Left renal cortex interstitium (tissue), 4 donors: ENCODE data around the gene CHST7. TPM values are rescaled to one million over a fixed set of nuclear protein-coding genes. Genes with fewer than 3 reads are reported as not detected.

Experiments
- DNase-seq, 4 donors: peaks; one replicate each; pipeline ENCODE4 v3.0.0-alpha.2; 2013; ENCODE audit warnings: low read depth in 4 of 4, low spot score in 2 of 4, missing footprints in 1 of 4
- polyA plus RNA-seq, 4 donors: library from polyadenylated mRNA; unstranded; fragments of 120-200 nt; gene quantifications; one replicate each; pipeline ENCODE4 v1.2.1, GENCODE V29; 2013; ENCODE audit not compliant: insufficient read length in 4 of 4

Gene CHST7
- polyA plus RNA-seq, 4 donors, result 1.9 to 3.0 (median 2.4) TPM

DNA sequence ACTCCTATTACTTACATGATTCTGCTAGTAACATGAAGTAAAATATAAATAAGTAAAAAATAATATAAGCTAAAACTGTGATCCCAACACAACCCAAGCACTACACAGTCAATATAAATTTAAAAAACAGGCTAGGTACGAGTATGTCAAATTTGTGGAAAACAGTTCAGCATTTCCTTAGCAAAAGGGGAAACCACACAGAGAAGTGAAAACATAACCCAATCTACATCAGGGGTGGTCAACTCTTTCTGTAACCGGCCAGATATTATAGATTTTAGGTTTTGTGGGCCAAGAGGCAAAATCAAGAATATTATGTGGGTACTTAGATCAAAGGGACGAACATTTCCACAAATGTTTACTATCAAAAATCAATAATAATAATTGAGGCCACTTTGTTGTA is 70.1 kb downstream of the CHST7 start:
- DNase-seq, result no peak

DNA sequence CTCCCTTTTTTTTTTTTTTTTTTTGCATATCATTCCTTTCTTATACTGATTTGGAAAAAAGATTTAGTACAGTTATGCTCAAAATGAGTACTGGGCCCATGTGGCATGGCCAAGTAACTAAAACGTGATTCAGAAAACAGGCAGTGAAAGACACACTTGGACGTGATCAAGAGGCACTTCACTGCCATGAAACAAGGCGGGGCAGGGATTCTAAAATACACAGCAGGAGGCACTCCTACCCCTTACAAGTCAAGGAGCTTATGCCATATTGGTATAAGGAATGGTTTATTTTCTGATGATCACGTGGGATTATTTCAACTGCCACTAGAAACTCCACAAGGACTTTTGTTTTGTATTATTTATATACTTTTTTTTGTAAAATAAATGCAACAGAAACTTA is 72.0 kb downstream of the CHST7 start:
- no peak for DNase-seq

DNA sequence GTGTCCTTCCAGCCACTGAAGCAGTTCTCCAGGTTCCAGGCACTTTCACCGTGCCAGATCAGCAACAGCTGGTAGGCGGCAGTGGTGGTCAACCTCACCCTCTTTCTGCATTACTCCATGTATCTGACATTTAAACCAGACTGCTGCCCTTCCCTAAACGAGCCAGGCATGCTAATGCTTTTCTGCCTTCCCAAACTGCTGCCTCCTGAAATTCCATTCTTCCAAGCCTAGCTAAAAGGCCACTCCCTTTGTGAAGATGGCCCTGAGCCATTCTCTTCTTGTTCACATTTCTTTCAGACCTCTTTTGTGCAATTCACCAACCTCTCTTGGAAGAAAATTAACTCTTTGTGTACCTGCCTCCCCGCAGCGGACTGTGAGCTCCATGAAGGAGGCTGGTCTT is 73.7 kb downstream of the CHST7 start:
- DNase-seq, result no peak

Other genes starting within 250 kb of the CHST7 start
- 1 to 10 TPM; 5.4 to 8.6 (median 6.7) TPM for gene ZNF674, start 28.3 kb upstream of the CHST7 start, polyA plus RNA-seq
- gene SLC9A7, start 185.4 kb downstream of the CHST7 start, polyA plus RNA-seq, result 1 to 10 TPM; 4.0 to 5.5 (median 5.0) TPM